Activated CD4-positive, alpha-beta T cell treated with anti-CD3 and anti-CD28 coated beads, Interleukin-2, amount 10 ng/mL, durations not matched to agents 7 days and 5 days (primary cell): Measurements from ENCODE around the gene ZNF638. TPM values are rescaled to one million over a fixed set of nuclear protein-coding genes. Genes with fewer than 3 reads are reported as not detected.
"Not testable (repeated sequence)": the region's sequence is repeated elsewhere in the genome, so short reads cannot be mapped to it uniquely, and the experiment has no call there.

Source experiments
- CTCF ChIA-PET: fragments of 350-600 bp; sonication (Branson Sonifier 250); formaldehyde crosslinking; loops from one replicate; lab custom pipeline; 2021; ENCODE audit warnings: antibody characterized with exemption; lab: Charles Lee
- POLR2A ChIA-PET: fragments of 350-600 bp; sonication (Branson Sonifier 250); formaldehyde crosslinking; loops from one replicate; lab custom pipeline; 2021; ENCODE audit warnings: antibody characterized with exemption; lab: Charles Lee
- DNase-seq: peaks from one replicate; pipeline ENCODE4 v3.0.0-alpha.2; 2020
- H3K27ac Mint-ChIP-seq: one replicate; pipeline ENCODE4 v1.8.0; 2021; ENCODE audit warnings: mild to moderate bottlenecking, moderate library complexity, mixed read lengths
- H3K27me3 Mint-ChIP-seq: one replicate; pipeline ENCODE4 v1.8.0; 2021; ENCODE audit warnings: mixed read lengths
- H3K36me3 Mint-ChIP-seq: one replicate; pipeline ENCODE4 v1.8.0; 2021; ENCODE audit warnings: low read depth, mixed read lengths
- H3K4me1 Mint-ChIP-seq: one replicate; pipeline ENCODE4 v1.8.0; 2021; ENCODE audit warnings: mixed read lengths
- H3K4me3 Mint-ChIP-seq: one replicate; pipeline ENCODE4 v1.8.0; 2021; ENCODE audit warnings: mild to moderate bottlenecking, moderate library complexity, mixed read lengths
- H3K9me3 Mint-ChIP-seq: one replicate; pipeline ENCODE4 v1.8.0; 2021; ENCODE audit warnings: mixed read lengths
- total RNA-seq, 2 experiments: library from RNA; stranded (reverse); gene quantifications; one replicate each; pipeline ENCODE4 v1.2.3, GENCODE V29; 2021

Gene ZNF638
- total RNA-seq, 2 experiments from 2014 or later = 87.6 to 101 TPM

DNA sequence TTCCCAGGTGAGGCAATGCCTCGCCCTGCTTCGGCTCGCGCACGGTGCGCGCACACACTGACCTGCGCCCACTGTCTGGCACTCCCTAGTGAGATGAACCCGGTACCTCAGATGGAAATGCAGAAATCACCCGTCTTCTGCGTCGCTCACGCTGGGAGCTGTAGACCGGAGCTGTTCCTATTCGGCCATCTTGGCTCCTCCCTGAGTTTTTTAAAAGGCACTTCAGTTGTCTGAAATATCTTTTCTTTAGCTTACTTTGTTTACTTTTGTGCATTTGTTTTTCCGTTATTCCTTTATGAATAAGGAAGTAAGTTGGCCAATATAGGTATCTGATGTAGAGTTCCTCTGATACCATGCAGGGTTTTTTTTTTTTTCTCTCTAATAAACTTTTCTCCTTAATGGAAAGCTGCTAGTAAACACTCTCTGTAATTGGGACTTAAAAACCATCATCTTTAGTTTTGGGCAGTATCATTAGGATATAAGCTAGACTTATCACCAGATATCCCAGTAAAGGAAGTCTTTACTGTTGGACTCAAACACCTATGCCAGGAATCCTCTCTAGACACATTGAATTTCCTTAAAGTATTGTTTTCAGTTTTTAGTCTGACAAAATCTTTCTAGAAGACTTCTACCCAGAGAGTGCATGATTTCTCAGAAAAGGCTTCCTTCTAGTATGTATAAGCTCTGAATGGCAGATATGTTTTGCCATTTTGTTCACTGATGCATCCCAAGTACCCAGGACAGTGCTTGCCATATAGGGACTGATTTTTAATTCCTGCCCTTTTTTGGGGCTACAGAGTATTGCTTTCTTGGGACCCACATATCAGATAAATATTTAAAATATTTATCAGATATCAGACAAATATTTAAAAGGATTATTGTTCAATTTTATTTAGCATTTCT is 86.0 kb downstream of the ZNF638 start:
- peak; percentile 18 for DNase-seq
- peak overlapping the region; percentile 93 for H3K27ac Mint-ChIP-seq
- peak overlapping the region; percentile 77 for H3K4me3 Mint-ChIP-seq
- no peaks in the 10 kb centered on the region for H3K27me3 Mint-ChIP-seq
- no peaks in the 10 kb centered on the region for H3K9me3 Mint-ChIP-seq
- POLR2A ChIA-PET = no interaction called here
- CTCF ChIA-PET = interaction anchor here (0.6 to 0.8 kb wide), 3 partner anchors 12 to 135 kb away, joined by 3 to 4 read pairs (median 3); no protein-coding TSS in a partner anchor
- H3K36me3 Mint-ChIP-seq = peaks cover 13% of the 10 kb centered on the region
- H3K4me1 Mint-ChIP-seq = peaks cover 11% of the 10 kb centered on the region

DNA sequence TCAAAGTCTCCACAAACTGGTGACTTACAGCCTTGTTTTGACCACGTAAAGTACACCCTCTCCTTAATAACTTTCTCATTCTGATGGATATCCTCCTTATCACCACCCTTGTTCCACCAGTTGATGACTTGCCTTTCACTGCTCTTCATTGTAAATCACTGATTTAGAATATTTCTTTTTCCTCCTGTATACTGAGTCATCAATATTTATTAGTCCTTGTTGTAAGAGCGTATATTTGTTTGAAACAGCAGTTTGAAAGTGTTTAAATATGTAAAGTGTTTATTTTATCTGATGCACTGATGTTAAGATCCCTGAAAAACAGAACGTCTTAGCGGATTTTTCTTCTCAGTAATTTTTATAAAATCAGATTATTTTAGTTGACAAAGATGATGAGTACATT is 87.6 kb downstream of the ZNF638 start:
- H3K4me3 Mint-ChIP-seq = no peak overlapping the region
- no peaks in the 10 kb centered on the region for H3K9me3 Mint-ChIP-seq
- CTCF ChIA-PET = no interaction called here
- no peaks in the 10 kb centered on the region for H3K27me3 Mint-ChIP-seq
- H3K4me1 Mint-ChIP-seq = peaks cover 15% of the 10 kb centered on the region
- H3K36me3 Mint-ChIP-seq = peaks cover 26% of the 10 kb centered on the region
- no peak overlapping the region for H3K27ac Mint-ChIP-seq
- POLR2A ChIA-PET = no interaction called here
- no peak for DNase-seq

DNA sequence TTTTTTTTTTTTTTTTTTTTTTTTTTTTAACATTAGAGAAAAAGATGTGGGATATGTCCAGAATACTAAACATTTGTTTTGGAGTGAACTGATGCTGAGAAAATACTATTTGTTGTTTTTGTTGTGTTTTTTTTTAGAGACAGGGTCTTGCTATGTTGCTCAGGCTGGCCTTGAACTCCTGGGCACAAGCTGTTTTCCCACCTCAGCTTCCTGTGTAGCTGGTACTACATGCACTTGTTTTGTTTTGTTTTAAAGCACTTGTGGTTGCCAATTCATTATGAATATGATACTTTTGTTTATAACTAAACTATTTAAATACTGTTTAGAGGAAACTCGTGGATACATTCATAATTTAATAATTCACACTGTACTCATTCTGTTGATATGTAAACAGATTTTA is 88.4 kb downstream of the ZNF638 start:
- Mint-ChIP-seq H3K27me3 (no peaks in the 10 kb centered on the region), H3K36me3 (peaks cover 34% of the 10 kb centered on the region), H3K9me3 (no peaks in the 10 kb centered on the region), H3K4me1 (peaks cover 15% of the 10 kb centered on the region), H3K4me3 (no peak overlapping the region), H3K27ac (no peak overlapping the region)
- DNase-seq = no peak
- POLR2A ChIA-PET = no interaction called here
- CTCF ChIA-PET = no interaction called here

DNA sequence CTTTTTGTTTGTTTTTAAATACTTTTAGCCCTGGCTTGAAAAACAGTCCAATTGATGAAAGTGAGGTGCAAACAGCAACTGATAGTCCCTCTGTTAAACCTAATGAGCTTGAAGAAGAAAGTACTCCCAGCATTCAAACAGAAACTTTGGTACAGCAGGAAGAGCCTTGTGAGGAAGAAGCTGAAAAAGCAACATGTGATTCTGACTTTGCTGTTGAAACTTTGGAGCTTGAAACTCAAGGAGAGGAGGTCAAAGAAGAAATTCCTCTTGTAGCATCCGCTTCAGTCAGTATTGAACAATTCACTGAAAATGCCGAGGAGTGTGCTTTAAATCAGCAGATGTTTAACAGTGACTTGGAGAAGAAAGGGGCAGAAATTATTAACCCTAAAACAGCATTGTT is 91.2 kb downstream of the ZNF638 start:
- POLR2A ChIA-PET = no interaction called here
- Mint-ChIP-seq H3K27me3 (no peaks in the 10 kb centered on the region), H3K36me3 (peaks cover 48% of the 10 kb centered on the region), H3K4me1 (peaks cover 10% of the 10 kb centered on the region), H3K4me3 (no peak overlapping the region), H3K9me3 (no peaks in the 10 kb centered on the region), H3K27ac (no peak overlapping the region)
- no peak for DNase-seq
- CTCF ChIA-PET = no interaction called here

DNA sequence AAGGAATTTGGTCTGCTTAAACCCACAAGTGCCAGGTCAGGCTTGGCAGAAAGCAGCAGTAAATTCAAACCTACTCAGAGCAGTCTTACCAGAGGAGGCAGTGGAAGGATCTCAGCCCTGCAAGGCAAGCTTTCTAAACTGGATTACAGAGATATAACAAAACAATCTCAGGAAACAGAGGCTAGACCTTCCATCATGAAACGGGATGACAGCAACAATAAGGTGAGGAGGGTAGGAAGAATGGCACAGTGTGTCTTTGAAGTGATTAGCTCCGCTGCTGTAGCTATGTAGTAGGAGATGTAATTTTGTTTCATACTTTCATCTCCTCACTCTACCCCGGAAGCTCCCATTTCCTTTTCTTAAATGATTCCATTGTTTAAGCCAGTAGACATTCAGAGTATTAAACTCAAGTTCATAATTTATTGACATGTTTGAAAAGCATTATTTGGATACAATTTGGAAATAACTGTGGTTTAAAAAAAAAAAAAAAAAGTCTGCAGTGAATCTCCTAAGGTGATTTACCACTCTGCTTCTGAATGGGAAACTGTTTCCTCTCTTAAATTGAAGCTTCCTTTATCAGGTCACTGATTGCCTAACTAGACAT is 92.3 kb downstream of the ZNF638 start:
- H3K27me3 Mint-ChIP-seq = no peaks in the 10 kb centered on the region
- H3K36me3 Mint-ChIP-seq = peaks cover 53% of the 10 kb centered on the region
- no peak for DNase-seq
- ChIA-PET POLR2A (interaction anchor here (0.6 kb wide), 1 partner anchor 77 kb away, joined by 6 read pairs; no protein-coding TSS in a partner anchor), CTCF (no interaction called here)
- no peaks in the 10 kb centered on the region for H3K9me3 Mint-ChIP-seq
- H3K27ac Mint-ChIP-seq = no peak overlapping the region
- H3K4me1 Mint-ChIP-seq = peaks cover 9% of the 10 kb centered on the region
- no peak overlapping the region for H3K4me3 Mint-ChIP-seq

DNA sequence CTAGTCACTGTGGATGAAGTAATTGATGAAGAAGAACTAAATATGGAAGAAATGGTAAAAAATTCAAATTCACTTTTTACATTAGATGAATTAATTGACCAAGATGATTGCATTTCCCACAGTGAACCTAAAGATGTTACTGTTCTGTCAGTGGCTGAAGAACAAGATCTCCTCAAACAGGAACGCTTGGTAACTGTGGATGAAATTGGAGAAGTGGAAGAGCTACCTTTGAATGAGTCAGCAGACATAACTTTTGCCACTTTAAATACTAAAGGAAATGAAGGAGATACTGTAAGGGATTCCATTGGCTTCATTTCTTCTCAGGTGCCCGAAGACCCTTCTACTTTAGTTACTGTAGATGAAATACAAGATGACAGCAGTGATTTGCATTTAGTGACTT is 95.1 kb downstream of the ZNF638 start:
- Mint-ChIP-seq H3K4me1 (peaks cover 6% of the 10 kb centered on the region), H3K9me3 (no peaks in the 10 kb centered on the region), H3K27ac (no peak overlapping the region), H3K36me3 (peaks cover 60% of the 10 kb centered on the region), H3K4me3 (no peak overlapping the region), H3K27me3 (no peaks in the 10 kb centered on the region)
- DNase-seq = no peak
- CTCF ChIA-PET = no interaction called here
- POLR2A ChIA-PET = no interaction called here

DNA sequence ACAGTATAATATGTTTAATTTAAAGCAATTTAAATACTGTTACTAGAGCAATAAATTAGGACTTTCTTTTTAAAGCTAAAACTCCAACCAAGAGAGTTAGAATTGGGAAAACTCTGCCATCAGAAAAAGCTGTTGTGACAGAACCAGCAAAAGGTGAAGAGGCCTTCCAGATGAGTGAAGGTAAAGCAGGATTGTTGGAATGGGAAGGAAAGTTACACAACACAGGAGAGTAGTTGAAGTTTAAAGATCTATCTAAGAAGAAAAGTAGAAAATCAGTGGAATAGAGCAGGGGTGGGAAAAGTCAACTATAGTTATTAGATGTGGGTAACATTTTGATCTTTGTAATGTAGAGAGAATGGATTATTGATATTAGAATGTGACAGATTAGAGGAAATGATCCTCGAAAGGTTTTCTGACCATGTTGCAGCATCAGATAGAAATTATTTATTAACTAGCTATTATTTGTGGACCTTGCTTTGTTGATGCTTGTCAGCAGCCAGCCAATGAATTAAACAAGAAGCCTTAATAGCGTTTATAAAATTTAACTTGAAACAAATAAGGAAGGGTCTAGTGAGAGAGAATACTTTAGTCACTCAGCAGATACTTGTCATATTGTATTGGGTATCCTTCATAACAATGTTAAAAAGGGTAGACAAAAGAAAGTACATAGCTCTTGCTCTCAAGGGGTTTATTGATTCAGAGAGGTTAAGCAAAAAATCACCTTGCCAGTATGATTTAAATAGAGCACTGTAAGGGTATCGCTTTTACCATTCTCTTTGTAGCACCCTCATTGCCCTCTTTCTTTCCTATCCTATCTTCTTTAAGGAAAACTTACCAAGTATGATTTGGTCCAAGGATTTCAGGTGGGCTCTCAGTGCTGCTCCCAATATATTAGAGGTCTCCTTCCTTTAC is 97.1 kb downstream of the ZNF638 start:
- H3K27ac Mint-ChIP-seq = no peak overlapping the region
- POLR2A ChIA-PET = no interaction called here
- H3K27me3 Mint-ChIP-seq = no peaks in the 10 kb centered on the region
- H3K36me3 Mint-ChIP-seq = peaks cover 53% of the 10 kb centered on the region
- DNase-seq = no peak
- CTCF ChIA-PET = interaction anchor here (0.6 to 1.1 kb wide), 3 partner anchors 29 to 159 kb away, joined by 3 read pairs; no protein-coding TSS in a partner anchor
- H3K9me3 Mint-ChIP-seq = no peaks in the 10 kb centered on the region
- H3K4me1 Mint-ChIP-seq = no peaks in the 10 kb centered on the region
- no peak overlapping the region for H3K4me3 Mint-ChIP-seq

DNA sequence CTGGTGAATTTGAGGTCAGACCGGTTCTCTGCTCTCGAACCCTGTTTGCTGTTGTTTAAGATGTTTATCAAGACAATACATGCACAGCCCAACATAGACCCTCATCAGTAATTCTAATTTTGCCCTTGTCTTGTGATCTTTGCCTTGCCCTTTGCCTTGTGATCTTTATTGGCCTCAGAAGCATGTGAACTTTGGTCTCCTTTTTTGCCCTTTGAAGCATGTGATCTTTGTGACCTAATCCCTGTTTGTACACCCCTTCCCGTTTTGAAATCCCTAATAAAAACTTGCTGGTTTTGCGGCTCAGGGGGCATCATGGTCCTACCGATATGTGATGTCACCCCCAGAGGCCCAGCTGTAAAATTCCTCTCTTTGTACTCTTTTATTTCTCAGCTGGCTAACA is 113.6 kb downstream of the ZNF638 start:
- POLR2A ChIA-PET, DNase-seq, H3K9me3 Mint-ChIP-seq, H3K27ac Mint-ChIP-seq, CTCF ChIA-PET, H3K36me3 Mint-ChIP-seq, H3K27me3 Mint-ChIP-seq, H3K4me3 Mint-ChIP-seq: not testable (repeated sequence)
- peaks cover 13% of the 10 kb centered on the region for H3K4me1 Mint-ChIP-seq

DNA sequence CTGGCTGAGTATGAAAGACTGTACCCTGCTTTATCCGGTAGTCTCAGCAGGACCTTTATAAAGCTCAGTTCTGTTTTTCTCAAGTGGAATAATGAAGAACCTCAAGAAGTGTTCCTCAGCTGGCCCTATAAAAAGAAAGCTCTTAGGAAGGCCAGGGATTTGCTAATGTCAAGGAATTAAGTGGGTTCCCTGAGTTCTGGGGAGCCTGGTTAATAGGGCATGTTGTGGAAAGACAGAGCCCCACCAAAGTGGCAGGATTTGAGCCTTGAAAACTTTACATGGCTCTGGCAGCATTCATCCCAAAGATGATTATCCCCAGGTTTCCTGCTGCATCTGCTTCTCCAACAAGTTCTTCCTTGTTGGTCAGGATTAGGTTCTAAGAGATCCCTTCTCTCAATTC is 114.9 kb downstream of the ZNF638 start:
- Mint-ChIP-seq H3K27me3 (peaks cover 9% of the 10 kb centered on the region), H3K36me3 (peaks cover under 1% of the 10 kb centered on the region), H3K9me3 (no peaks in the 10 kb centered on the region), H3K4me3 (no peak overlapping the region), H3K27ac (no peak overlapping the region), H3K4me1 (peaks cover 11% of the 10 kb centered on the region)
- CTCF ChIA-PET = interaction anchor here (1.0 kb wide), 1 partner anchor 115 kb away, joined by 3 read pairs; the partner anchor contains the start of gene ZNF638
- no peak for DNase-seq
- POLR2A ChIA-PET = no interaction called here

DNA sequence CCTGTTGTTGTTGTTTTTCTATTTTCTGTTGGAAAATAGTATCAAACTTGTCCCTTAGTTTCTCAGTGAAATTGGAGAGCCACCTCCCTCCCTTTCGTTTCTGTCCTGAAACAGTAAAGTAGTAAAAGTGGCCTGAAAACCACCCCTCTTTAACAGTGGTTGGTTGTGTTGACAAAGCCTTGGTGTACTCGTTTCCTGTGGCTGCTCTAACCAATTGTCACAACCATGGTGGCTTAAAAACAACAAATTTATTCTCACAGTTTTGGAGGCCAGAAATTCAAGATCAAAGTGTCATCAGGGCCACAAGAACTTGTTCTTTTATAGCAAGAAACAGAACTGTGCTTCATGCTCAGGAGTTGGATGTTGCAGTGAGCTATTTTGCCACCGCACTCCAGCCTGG is 117.8 kb downstream of the ZNF638 start:
- POLR2A ChIA-PET = no interaction called here

DNA sequence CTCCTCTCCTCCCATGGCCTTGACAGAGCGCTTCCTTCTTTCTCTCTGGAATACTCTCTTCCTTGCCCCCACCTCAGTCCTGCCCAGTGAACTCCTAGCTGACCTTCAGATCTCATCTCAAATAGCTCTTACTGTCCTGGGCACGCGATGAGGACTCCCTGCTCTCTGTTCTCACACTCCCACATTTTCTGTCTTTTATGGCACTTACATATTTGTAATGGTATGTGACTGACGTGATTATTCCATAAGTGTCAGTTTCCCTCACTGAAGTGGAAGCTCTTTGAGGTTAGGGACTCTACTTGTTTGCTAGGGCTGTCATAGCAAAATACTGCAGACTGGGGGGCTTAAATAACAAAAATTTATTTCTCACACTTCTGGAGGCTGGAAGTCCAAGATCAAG is 120.1 kb downstream of the ZNF638 start:
- no peak for DNase-seq
- Mint-ChIP-seq H3K27me3 (peaks cover 40% of the 10 kb centered on the region), H3K4me3 (no peak overlapping the region), H3K36me3 (no peaks in the 10 kb centered on the region), H3K27ac (no peak overlapping the region), H3K9me3 (no peaks in the 10 kb centered on the region), H3K4me1 (peaks cover 28% of the 10 kb centered on the region)
- ChIA-PET CTCF (interaction anchor here (1.0 to 1.1 kb wide), 2 partner anchors 8 to 10 kb away, joined by 3 to 4 read pairs; no protein-coding TSS in a partner anchor), POLR2A (no interaction called here)

More for the DNA sequence above, 117.8 kb downstream of the ZNF638 start:
- Mint-ChIP-seq H3K27ac (peak overlapping the region; percentile 32), H3K4me1 (peaks cover 24% of the 10 kb centered on the region), H3K36me3 (no peaks in the 10 kb centered on the region), H3K4me3 (no peak overlapping the region), H3K27me3 (peaks cover 26% of the 10 kb centered on the region), H3K9me3 (no peaks in the 10 kb centered on the region)
- CTCF ChIA-PET = interaction anchor here (0.5 to 1.2 kb wide), 3 partner anchors 31 to 1327 kb away, joined by 3 read pairs; no protein-coding TSS in a partner anchor
- DNase-seq = no peak

DNA sequence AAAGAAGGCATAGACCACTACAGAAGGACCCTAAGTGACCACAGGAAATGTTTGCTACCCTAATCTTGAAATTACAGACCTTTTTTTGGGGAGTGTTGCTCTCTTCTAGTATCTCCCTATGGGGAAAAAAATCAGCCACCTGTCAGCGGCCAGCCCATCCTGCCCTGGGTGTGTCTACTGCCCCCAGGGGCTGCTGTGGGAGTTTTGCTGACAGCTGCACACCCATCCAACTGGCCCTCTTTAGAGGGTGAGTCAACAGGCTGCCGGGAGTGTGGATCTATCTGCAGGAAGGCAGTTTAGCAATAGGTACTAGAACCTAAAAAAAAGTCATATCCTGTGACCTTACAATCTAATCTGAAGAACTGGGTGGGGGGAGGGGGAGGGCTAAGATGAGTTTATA is 121.0 kb downstream of the ZNF638 start:
- H3K36me3 Mint-ChIP-seq = no peaks in the 10 kb centered on the region
- POLR2A ChIA-PET = no interaction called here
- H3K4me1 Mint-ChIP-seq = peaks cover 28% of the 10 kb centered on the region

More for the DNA sequence above, 121.0 kb downstream of the ZNF638 start:
- DNase-seq = no peak
- Mint-ChIP-seq H3K9me3 (no peaks in the 10 kb centered on the region), H3K27ac (no peak overlapping the region), H3K27me3 (peaks cover 40% of the 10 kb centered on the region), H3K4me3 (no peak overlapping the region)
- CTCF ChIA-PET = no interaction called here
